Astrocyte (in vitro differentiated cells and primary cell): Measurements from ENCODE around the gene KLK2.

Source experiments
- EZH2 ChIP-seq: IDR thresholded peaks from 2 replicates; pipeline ENCODE4 v1.6.1; 2012; ENCODE audit warnings: mild to moderate bottlenecking, low read length, inconsistent platforms; ENCODE audit not compliant: insufficient read depth
- TF ChIP-seq, protein P1 (sequence below): IDR thresholded peaks from 2 replicates; pipeline ENCODE4 v1.5.1; 2011; ENCODE audit warnings: low read depth, mild to moderate bottlenecking, inconsistent platforms, low read length, moderate library complexity; ENCODE audit not compliant: insufficient read depth

DNA sequence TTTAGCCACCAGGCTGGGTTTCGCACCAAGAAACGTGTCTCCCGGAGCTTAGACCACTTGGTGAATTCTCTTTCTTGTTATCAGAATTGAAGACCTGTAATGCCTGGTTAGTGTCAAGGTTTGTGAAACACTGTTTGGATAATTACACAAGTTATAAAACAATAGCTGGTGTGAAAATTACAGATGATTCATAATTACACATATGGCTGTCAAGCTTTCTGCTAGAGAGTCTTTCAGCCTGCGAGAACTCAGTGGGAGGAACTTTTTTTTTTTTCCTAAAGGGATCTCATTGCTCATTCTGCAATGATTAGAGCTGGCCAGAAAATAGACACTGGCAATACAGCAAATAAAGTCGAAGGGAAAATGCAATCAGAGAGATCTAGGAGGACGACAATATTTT lies 51.3 kb downstream of the KLK2 start:
- TF ChIP-seq, protein P1, sequence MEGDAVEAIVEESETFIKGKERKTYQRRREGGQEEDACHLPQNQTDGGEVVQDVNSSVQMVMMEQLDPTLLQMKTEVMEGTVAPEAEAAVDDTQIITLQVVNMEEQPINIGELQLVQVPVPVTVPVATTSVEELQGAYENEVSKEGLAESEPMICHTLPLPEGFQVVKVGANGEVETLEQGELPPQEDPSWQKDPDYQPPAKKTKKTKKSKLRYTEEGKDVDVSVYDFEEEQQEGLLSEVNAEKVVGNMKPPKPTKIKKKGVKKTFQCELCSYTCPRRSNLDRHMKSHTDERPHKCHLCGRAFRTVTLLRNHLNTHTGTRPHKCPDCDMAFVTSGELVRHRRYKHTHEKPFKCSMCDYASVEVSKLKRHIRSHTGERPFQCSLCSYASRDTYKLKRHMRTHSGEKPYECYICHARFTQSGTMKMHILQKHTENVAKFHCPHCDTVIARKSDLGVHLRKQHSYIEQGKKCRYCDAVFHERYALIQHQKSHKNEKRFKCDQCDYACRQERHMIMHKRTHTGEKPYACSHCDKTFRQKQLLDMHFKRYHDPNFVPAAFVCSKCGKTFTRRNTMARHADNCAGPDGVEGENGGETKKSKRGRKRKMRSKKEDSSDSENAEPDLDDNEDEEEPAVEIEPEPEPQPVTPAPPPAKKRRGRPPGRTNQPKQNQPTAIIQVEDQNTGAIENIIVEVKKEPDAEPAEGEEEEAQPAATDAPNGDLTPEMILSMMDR = no peak
- TF ChIP-seq EZH2 = no peak
